Measurements from ENCODE around the gene EXTL2.
A peak's percentile ranks its signal among the peaks of the same experiment; 100 is the strongest.
"Not testable (repeated sequence)": the region's sequence is repeated elsewhere in the genome, so short reads cannot be mapped to it uniquely, and the experiment has no call there.

Gene EXTL2

GRCh38 chr1:100905181-100905580 lies 10.5 kb upstream of the EXTL2 start:
- H3K9ac ChIP-seq: no peak overlapping the region
- no peaks in the 10 kb centered on the region; the same call in 1 of the 2 replicates for H4K20me1 ChIP-seq
- no peak for TF ChIP-seq Cebpa-rat (IDR thresholded peaks at IDR 0.05)
- peaks cover 16% of the 10 kb centered on the region; the same call in 1 of the 2 replicates for H3K9me3 ChIP-seq
- peaks cover 69% of the 10 kb centered on the region for H3K36me3 ChIP-seq
- H3K4me3 ChIP-seq: no peak overlapping the region
- H3K4me1 ChIP-seq: no peaks in the 10 kb centered on the region
- H3K4me2 ChIP-seq: no peak overlapping the region
- H3K27ac ChIP-seq: no peak overlapping the region
- H3K27me3 ChIP-seq: no peaks in the 10 kb centered on the region

- H3K4me2 ChIP-seq: no peak overlapping the region
- no peaks in the 10 kb centered on the region for H3K27me3 ChIP-seq
- no peaks in the 10 kb centered on the region; the same call in 1 of the 2 replicates for H4K20me1 ChIP-seq
- H3K9ac ChIP-seq: no peak overlapping the region
- H3K4me3 ChIP-seq: no peak overlapping the region
- peaks cover 16% of the 10 kb centered on the region; the same call in 1 of the 2 replicates for H3K9me3 ChIP-seq
- H3K27ac ChIP-seq: no peak overlapping the region
- peaks cover 68% of the 10 kb centered on the region for H3K36me3 ChIP-seq
- no peaks in the 10 kb centered on the region for H3K4me1 ChIP-seq
- no peak for TF ChIP-seq Cebpa-rat (IDR thresholded peaks at IDR 0.05)
These were observed 9.9 kb upstream of the EXTL2 start for GRCh38 chr1:100904528-100904927.

- Histone ChIP-seq H3K9ac (no peak overlapping the region), H3K27me3 (no peaks in the 10 kb centered on the region), H3K4me1 (no peaks in the 10 kb centered on the region), H3K9me3 (peaks cover 16% of the 10 kb centered on the region; the same call in 1 of the 2 replicates), H4K20me1 (no peaks in the 10 kb centered on the region; the same call in 1 of the 2 replicates), H3K4me2 (no peak overlapping the region), H3K36me3 (peaks cover 69% of the 10 kb centered on the region), H3K4me3 (no peak overlapping the region), H3K27ac (no peak overlapping the region)
- no peak for TF ChIP-seq Cebpa-rat (IDR thresholded peaks at IDR 0.05)
These were observed 9.1 kb upstream of the EXTL2 start for GRCh38 chr1:100903777-100904176.

GRCh38 chr1:100902365-100902764 lies 7.7 kb upstream of the EXTL2 start:
- Histone ChIP-seq H3K4me2 (no peak overlapping the region), H3K27me3 (no peaks in the 10 kb centered on the region), H3K9ac (no peak overlapping the region), H3K9me3 (peaks cover 16% of the 10 kb centered on the region; the same call in 1 of the 2 replicates), H3K27ac (no peak overlapping the region), H3K4me1 (peaks cover 13% of the 10 kb centered on the region), H4K20me1 (peaks cover 12% of the 10 kb centered on the region), H3K4me3 (no peak overlapping the region), H3K36me3 (peaks cover 62% of the 10 kb centered on the region)
- TF ChIP-seq Cebpa-rat (IDR thresholded peaks at IDR 0.05): no peak

GRCh38 chr1:100896481-100896982 lies 1.9 kb upstream of the EXTL2 start:
- Histone ChIP-seq H3K4me3 (peak overlapping the region; percentile 89), H3K9ac (peak overlapping the region; percentile 89), H3K9me3 (peaks cover 3% of the 10 kb centered on the region), H4K20me1 (peaks cover 18% of the 10 kb centered on the region), H3K4me2 (peak overlapping the region; percentile 85), H3K36me3 (peaks cover 20% of the 10 kb centered on the region), H3K4me1 (peaks cover 40% of the 10 kb centered on the region), H3K27ac (peak overlapping the region; percentile 87), H3K27me3 (no peaks in the 10 kb centered on the region)
- TF ChIP-seq Cebpa-rat (IDR thresholded peaks at IDR 0.05): no peak

GRCh38 chr1:100895540-100896480 lies 1.2 kb upstream of the EXTL2 start, which contains the start of gene SLC30A7:
Gene SLC30A7, plus strand, starts transcription at chr1:100896090. Its CDS starts 173 bp downstream, at chr1:100896263.
- H3K4me3 ChIP-seq: peak within 1 kb of the TSS; percentile 89
- peak within 1 kb of the TSS; percentile 87 for H3K27ac ChIP-seq
- peak within 1 kb of the TSS; percentile 89 for H3K9ac ChIP-seq
- peak within 1 kb of the TSS; percentile 85 for H3K4me2 ChIP-seq
- peaks cover 40% of the 10 kb centered on the region for H3K4me1 ChIP-seq
- H4K20me1 ChIP-seq: peaks cover 18% of the 10 kb centered on the region
- no peaks in the 10 kb centered on the region for H3K27me3 ChIP-seq
- peaks cover 10% of the 10 kb centered on the region for H3K9me3 ChIP-seq
- TF ChIP-seq Cebpa-rat (IDR thresholded peaks at IDR 0.05): no peak
- peaks cover 23% of the 10 kb centered on the region for H3K36me3 ChIP-seq

- Histone ChIP-seq H3K4me2 (peak overlapping the region; percentile 85), H3K27ac (peak overlapping the region; percentile 87; the same call in 1 of the 2 replicates), H3K4me3 (peak overlapping the region; percentile 89), H3K9me3 (peaks cover 31% of the 10 kb centered on the region), H3K27me3 (no peaks in the 10 kb centered on the region), H3K4me1 (peaks cover 40% of the 10 kb centered on the region), H4K20me1 (peaks cover 18% of the 10 kb centered on the region), H3K9ac (peak overlapping the region; percentile 89), H3K36me3 (peaks cover 31% of the 10 kb centered on the region)
- no peak for TF ChIP-seq Cebpa-rat (IDR thresholded peaks at IDR 0.05)
These were observed 924 bp downstream of the EXTL2 start for GRCh38 chr1:100893718-100894117.

GRCh38 chr1:100892554-100892953 lies 2.1 kb downstream of the EXTL2 start:
- Histone ChIP-seq H3K27ac (no peak overlapping the region), H3K9ac (no peak overlapping the region), H3K27me3 (no peaks in the 10 kb centered on the region), H3K9me3 (peaks cover 42% of the 10 kb centered on the region), H3K36me3 (peaks cover 39% of the 10 kb centered on the region), H4K20me1 (peaks cover 8% of the 10 kb centered on the region), H3K4me3 (no peak overlapping the region), H3K4me2 (peak overlapping the region; percentile 85), H3K4me1 (peaks cover 29% of the 10 kb centered on the region)
- TF ChIP-seq Cebpa-rat (IDR thresholded peaks at IDR 0.05): no peak

- peaks cover 19% of the 10 kb centered on the region for H3K4me1 ChIP-seq
- H3K36me3 ChIP-seq: peaks cover 41% of the 10 kb centered on the region
- H3K4me2 ChIP-seq: no peak overlapping the region
- no peak for TF ChIP-seq Cebpa-rat (IDR thresholded peaks at IDR 0.05)
- H3K9ac ChIP-seq: no peak overlapping the region
- no peaks in the 10 kb centered on the region for H3K27me3 ChIP-seq
- H3K4me3 ChIP-seq: no peak overlapping the region
- no peak overlapping the region for H3K27ac ChIP-seq
- H4K20me1 ChIP-seq: no peaks in the 10 kb centered on the region
- peaks cover 44% of the 10 kb centered on the region for H3K9me3 ChIP-seq
These were observed 3.3 kb downstream of the EXTL2 start for GRCh38 chr1:100891380-100891779.

GRCh38 chr1:100889869-100890482 lies 4.7 kb downstream of the EXTL2 start:
- not testable (repeated sequence) for H3K4me3 ChIP-seq, H3K4me2 ChIP-seq, H4K20me1 ChIP-seq, H3K9ac ChIP-seq, H3K27ac ChIP-seq, H3K27me3 ChIP-seq
- Histone ChIP-seq H3K9me3 (peaks cover 44% of the 10 kb centered on the region), H3K4me1 (peaks cover 19% of the 10 kb centered on the region), H3K36me3 (peaks cover 41% of the 10 kb centered on the region)

- not testable (repeated sequence) for H3K27me3 ChIP-seq, H4K20me1 ChIP-seq, H3K4me3 ChIP-seq, H3K27ac ChIP-seq, H3K9ac ChIP-seq, H3K4me2 ChIP-seq
- Histone ChIP-seq H3K4me1 (peaks cover 18% of the 10 kb centered on the region), H3K36me3 (peaks cover 41% of the 10 kb centered on the region), H3K9me3 (peaks cover 44% of the 10 kb centered on the region)
These were observed 5.6 kb downstream of the EXTL2 start for GRCh38 chr1:100889007-100889406.
